ENCODE data around the gene LRG1. TPM values are rescaled to one million over a fixed set of nuclear protein-coding genes. Genes with fewer than 3 reads are reported as not detected.

Gene LRG1
- total and polyA plus RNA-seq, 2 experiments from 2014 or later = 0.66 to 0.68 TPM

GRCh38 chr19:4501691-4502090 is 38.1 kb downstream of the LRG1 start:
- TF ChIP-seq CTCF (IDR thresholded peaks at IDR 0.05; ENCODE audit: low read depth, low read length) = no peak
- Histone ChIP-seq H3K27ac (no peak overlapping the region), H3K4me1 (ENCODE audit: low read depth) (no peaks in the 10 kb centered on the region), H3K9me3 (ENCODE audit: low read depth) (no peaks in the 10 kb centered on the region), H3K27me3 (no peaks in the 10 kb centered on the region), H3K36me3 (peaks cover 21% of the 10 kb centered on the region), H3K4me3 (no peak overlapping the region)
- DNase-seq (ENCODE audit: low read depth in 1 of 2, low spot score in 1 of 2) = no peak

GRCh38 chr19:4500841-4501591 is 38.8 kb downstream of the LRG1 start:
- no peak for TF ChIP-seq CTCF (IDR thresholded peaks at IDR 0.05; ENCODE audit: low read depth, low read length)
- Histone ChIP-seq H3K27me3 (no peaks in the 10 kb centered on the region), H3K27ac (no peak overlapping the region), H3K4me1 (ENCODE audit: low read depth) (no peaks in the 10 kb centered on the region), H3K36me3 (peaks cover 21% of the 10 kb centered on the region), H3K9me3 (ENCODE audit: low read depth) (no peaks in the 10 kb centered on the region), H3K4me3 (no peak overlapping the region)
- DNase-seq (ENCODE audit: low read depth in 1 of 2, low spot score in 1 of 2) = no peak

- H3K27me3 ChIP-seq = no peaks in the 10 kb centered on the region
- H3K36me3 ChIP-seq = peaks cover 21% of the 10 kb centered on the region
- H3K27ac ChIP-seq = no peak overlapping the region
- H3K9me3 ChIP-seq (ENCODE audit: low read depth) = no peaks in the 10 kb centered on the region
- TF ChIP-seq CTCF (IDR thresholded peaks at IDR 0.05; ENCODE audit: low read depth, low read length) = no peak
- no peak for DNase-seq (ENCODE audit: low read depth in 1 of 2, low spot score in 1 of 2)
- no peak overlapping the region for H3K4me3 ChIP-seq
- no peaks in the 10 kb centered on the region for H3K4me1 ChIP-seq (ENCODE audit: low read depth)
Measured at GRCh38 chr19:4499855-4500254, 40.0 kb downstream of the LRG1 start.

GRCh38 chr19:4499318-4499717 is 40.5 kb downstream of the LRG1 start:
- no peaks in the 10 kb centered on the region for H3K4me1 ChIP-seq (ENCODE audit: low read depth)
- H3K9me3 ChIP-seq (ENCODE audit: low read depth) = no peaks in the 10 kb centered on the region
- no peak overlapping the region for H3K27ac ChIP-seq
- no peak for TF ChIP-seq CTCF (IDR thresholded peaks at IDR 0.05; ENCODE audit: low read depth, low read length)
- no peak for DNase-seq (ENCODE audit: low read depth in 1 of 2, low spot score in 1 of 2)
- H3K36me3 ChIP-seq = peaks cover 22% of the 10 kb centered on the region
- H3K27me3 ChIP-seq = no peaks in the 10 kb centered on the region
- H3K4me3 ChIP-seq = no peak overlapping the region

GRCh38 chr19:4498694-4499093 is 41.1 kb downstream of the LRG1 start:
- Histone ChIP-seq H3K27ac (no peak overlapping the region), H3K36me3 (peaks cover 25% of the 10 kb centered on the region), H3K4me1 (ENCODE audit: low read depth) (no peaks in the 10 kb centered on the region), H3K27me3 (no peaks in the 10 kb centered on the region), H3K4me3 (no peak overlapping the region), H3K9me3 (ENCODE audit: low read depth) (no peaks in the 10 kb centered on the region)
- DNase-seq (ENCODE audit: low read depth in 1 of 2, low spot score in 1 of 2) = no peak
- no peak for TF ChIP-seq CTCF (IDR thresholded peaks at IDR 0.05; ENCODE audit: low read depth, low read length)
